D341Med (cell line): ENCODE results near the gene GRIK3.
A peak's percentile ranks its signal among the peaks of the same experiment; 100 is the strongest.

Source experiments
- DNase-seq: peaks from one replicate; pipeline ENCODE4 v3.0.0; 2012; ENCODE audit warnings: low spot score

Gene GRIK3

DNA sequence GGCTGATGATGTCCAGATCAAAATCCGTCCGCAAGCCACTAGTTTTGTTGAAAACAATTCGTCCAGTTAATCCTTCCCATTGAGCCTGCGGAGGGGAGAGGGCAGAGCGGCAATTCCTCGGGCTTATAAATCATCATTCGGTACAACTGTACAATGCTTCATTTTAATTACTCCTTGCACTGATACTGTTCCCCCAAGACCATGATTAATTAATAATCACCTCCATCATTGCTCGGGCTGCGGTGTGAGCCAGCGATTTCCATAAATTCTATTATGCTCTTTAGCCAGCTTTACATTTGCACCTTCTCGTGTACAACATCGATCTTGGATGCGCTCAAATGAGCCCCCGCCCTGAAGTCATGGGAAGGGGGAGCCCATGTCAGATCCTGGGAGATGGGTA lies 180.7 kb downstream of the GRIK3 start:
- no peak for DNase-seq

DNA sequence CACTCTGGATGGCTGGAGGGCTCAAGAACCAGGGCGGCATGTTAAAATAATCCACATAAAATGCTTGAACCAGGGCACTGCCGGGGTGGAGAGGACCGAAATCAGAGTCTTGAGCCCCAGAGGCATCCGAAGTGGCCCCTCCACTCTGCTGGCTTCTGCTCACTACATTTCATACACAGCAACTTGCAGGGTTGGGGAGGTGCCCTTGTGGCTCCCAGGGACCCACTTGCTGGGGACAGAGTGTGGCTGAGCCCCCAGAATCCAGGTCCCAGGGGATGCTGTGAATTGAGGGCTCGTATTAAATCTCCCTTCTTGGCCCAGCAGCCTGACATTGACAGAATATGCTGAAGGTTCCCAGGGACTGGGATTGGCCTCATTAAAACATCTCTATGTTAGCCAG lies 181.7 kb downstream of the GRIK3 start:
- no peak for DNase-seq

DNA sequence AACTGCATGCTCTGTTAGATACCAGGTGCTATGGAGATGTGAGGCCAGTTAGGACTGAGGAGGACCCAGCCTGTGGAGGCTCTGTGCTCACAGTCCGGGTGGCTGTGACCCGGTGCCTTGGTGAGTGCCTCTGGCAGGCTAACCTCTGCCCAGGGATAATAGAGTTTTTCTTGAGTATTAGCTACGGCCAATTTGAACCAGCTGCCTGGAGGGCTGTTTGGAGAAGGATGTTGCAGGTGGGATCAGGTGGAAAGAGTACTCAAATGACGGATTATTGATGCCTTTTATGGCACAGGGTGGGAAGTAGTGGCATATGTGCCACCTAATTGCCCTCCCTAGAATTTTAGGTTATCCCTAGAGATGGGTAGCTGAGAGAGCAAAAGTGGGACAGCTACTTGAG lies 182.7 kb downstream of the GRIK3 start:
- DNase-seq = peak; percentile 45

DNA sequence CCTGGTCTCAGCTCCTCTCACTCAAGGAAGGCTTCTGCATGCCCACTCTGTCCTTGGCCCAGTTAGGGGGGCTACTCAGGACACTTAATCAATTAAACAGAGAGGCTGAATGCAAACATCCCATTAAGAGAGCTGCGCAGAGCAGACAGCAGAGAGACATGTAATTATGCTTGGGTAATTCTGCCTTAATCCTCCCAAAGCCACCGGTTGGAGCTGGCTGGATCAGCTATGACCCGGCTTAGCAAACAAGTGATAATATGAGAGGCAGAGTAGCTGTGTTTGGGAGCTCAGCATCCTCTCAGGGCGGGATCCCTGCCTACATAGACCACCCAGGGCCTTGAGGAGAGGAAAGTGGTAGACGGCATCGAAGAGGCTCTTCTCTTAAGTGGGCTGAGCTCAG lies 183.2 kb downstream of the GRIK3 start:
- DNase-seq = peak; percentile 78

DNA sequence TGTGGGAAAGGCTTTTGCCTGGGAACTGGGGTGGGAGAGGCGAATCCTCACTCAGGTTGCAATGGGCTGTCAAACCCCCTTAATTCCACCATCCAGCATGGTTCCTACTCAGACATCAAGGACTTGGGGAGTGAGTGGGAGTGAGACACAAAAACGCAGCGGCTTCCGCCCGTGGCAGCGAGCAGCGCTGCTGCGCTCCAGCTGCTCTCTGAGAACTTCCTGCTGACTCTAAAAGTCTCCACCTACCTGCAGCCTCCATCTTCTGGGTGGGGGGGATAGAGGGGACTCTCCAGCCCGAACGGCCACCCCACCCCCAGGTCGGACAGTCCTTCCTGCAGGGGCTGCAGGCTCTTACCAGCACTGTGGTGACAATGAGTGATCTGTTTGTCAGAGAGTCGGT lies 184.4 kb downstream of the GRIK3 start:
- no peak for DNase-seq

DNA sequence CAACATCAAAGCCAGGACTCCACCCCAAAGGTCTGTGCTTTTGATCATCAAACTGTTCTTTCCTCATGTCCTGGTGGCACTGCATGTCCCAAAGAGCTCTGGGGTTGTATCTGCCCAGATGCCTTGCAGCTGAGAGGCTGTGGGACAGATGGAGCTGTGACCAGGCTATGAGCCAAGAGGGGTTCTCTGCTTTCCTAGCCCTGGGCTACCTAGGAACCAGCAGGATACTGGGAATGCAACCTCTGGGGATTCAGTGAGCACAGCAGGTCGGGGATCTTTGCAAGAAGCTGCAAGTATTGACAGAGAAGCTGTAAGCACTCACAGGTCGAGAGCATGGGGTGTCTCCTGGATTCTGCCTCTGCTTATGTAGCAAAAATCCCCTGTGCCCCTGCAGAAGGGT lies 186.6 kb downstream of the GRIK3 start:
- DNase-seq = peak; percentile 73

DNA sequence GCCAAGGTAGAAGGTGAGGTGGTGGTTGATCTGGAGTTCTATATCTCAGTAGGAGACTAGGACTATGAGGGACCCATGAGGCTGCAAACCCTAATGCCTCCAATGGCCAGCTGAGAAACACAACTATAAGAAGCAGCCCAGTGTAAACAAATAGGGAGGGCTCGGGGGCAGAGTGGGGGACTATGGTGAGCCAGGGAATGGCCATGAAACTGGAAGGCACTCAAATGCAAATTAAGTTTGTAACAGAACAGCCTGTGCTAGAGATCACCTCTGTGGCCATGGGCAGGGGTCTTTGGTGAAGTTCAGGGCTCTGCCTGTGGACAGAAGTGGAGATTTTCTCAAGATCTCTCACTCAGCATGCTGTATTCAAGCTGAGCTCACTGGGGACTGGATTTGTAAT lies 187.1 kb downstream of the GRIK3 start:
- DNase-seq = no peak

DNA sequence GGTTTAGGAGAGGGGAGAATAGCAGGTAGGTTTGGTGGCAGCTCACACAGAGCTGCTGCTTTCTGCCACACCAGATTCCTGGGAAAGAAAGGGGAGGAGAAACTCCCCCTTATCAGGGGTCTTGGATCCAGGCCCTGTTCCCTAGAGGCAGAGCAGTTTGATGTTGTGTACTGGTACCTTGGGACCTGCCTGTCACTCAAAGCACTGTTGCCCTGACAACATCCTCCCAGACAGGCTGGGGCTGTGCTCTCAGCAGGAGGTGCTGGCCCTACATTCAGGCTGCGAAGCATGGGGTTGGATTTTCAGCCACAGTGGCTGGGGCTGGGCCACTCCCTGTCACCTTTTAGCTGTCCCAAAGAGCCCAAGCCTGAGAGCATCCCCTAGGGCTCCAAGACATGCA lies 188.0 kb downstream of the GRIK3 start:
- no peak for DNase-seq

DNA sequence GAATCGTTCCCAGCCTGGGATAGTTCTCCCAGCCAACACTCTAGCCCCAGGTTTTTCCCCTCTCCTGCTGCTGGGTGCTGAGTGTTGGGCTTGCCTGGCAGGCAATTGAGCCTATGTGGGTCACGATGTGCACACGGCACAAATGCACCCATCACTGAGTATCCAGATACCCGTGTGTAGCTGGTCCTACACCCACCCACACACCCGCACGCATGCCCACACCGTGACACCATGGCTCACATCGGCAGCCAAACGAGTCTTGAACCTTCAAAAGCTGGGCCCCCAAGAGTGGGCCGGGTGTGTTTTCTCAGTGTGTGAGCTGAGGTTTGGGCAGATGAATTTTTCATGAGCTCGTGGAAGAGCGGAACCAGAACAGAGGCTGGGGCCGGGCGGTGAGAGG lies 188.5 kb downstream of the GRIK3 start:
- DNase-seq = no peak

DNA sequence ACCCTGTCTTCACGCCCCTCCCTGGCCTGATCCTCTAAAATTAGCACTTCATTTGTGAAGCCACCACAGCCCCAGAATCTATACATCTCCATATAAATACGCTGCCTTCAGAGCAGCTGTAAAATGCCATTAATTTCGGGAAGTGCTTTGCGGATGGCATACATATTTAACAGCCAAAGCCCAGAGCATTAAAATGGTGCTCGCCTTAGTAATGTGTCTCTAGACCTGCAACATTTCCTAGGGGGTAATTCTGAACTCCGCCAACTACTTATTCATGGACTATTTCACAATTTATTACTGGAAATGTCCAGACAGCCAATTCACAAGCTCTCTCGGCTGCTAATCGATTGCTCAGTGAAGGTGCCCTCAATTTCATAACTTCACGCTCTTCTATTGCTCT lies 189.4 kb downstream of the GRIK3 start:
- no peak for DNase-seq

DNA sequence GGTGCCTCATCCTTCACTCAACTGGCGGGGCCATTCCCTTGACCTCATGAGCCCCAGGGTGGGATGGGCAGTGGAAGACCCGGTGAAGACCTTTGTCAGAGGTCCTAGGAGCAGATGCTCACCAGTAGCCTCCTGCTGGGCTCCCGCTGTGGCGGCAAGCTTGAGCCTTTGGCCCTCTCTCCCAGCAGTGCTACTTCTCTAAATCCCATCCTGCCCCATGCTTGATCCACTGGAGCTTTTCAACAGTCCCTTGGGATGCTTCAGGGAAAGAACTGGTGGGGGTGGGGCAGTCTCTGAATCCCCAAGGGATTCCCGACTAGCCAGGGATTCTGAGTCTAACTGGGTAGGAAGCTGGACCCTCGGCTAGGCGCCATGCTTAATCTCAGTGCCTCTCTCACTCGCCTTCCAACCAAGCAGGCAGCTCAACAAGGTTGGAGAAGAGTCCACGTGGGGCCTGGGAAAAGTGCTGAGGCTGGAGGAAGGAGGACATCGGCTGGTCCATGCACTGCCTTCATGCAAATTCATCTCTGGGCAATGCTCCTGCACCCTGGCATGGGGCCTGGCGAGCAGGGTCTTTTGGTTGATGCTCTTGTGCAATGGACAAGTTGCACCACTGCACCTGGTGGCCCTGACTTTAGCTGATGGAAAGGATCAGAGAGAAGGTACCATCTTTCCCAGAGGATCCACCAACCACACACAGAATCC lies 190.3 kb downstream of the GRIK3 start:
- peak; percentile 59 for DNase-seq

DNA sequence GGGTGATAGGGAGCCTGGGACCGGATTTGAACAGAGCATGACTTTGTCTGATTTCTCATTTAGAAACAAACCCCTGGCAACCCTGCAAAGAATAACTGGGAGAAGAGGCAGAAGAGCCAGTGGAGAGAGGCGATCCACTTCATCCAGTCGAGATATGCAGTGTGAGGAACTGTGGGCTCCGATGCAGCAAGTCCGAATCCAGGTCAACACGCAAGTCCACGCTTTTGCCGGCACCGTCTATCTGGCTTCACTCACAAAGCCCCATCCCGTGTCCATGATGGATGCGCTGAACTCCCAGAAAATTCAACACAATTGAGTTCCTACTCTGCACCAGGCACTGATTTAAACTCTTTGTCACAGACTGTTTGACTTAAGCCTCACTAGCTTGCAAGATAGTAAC lies 191.3 kb downstream of the GRIK3 start:
- no peak for DNase-seq

DNA sequence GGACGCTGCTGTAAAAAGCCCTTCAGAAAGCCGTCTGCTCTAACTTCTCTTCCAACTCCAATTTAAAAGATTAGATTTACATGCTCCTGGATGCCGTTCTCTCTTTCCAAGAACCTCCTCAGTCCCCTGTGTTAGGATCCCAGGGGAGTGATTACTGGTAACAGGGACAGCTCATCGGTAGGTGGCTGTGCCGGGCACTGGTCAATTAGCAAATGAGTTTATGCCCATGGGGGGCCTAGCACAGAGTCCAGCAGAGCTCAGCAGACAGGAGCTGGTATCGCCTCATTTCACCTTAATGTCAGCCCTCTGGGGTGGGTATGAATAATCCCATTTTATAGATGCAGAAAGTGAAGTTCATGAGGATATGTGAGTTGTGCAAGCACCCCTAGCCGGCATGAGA lies 191.9 kb downstream of the GRIK3 start:
- DNase-seq = no peak

DNA sequence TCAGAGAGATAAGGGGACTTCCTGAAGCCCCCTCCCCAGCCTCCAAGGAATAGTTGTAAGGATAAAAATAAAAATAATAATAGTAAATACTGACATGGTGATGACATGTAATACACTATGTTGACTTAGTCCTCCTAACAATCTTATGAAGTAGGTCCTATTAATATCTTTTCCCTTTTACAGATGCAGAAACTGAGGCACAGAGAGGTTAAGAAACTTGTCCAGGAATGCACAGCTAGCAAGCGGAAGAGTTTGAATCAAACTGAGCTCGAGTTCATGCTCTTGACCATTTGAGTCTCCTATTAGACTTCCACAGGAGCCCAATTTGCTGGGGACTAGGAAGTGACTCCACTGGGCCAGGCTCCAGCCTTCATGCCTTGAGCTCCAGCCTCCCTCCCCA lies 194.8 kb downstream of the GRIK3 start:
- DNase-seq = no peak

DNA sequence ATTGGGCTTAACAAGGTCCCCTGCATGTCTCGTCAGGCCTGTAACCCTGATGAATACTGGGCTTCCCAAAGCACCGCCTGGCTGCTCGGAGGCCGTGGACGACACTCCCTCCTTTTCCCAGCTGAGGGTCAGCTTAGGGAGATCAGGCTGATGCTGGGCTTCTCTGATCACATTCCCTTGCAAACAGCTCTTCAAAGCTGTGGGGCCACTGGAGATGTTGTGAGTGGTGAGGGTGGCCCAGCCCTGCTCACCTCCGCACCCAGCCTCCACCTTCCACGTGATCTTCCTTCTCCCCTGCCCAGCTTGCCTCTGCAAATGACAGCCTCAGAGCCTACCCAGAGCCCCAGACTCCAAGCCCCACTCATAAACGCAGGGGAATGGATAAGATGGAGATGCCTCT lies 195.4 kb downstream of the GRIK3 start:
- DNase-seq = no peak

DNA sequence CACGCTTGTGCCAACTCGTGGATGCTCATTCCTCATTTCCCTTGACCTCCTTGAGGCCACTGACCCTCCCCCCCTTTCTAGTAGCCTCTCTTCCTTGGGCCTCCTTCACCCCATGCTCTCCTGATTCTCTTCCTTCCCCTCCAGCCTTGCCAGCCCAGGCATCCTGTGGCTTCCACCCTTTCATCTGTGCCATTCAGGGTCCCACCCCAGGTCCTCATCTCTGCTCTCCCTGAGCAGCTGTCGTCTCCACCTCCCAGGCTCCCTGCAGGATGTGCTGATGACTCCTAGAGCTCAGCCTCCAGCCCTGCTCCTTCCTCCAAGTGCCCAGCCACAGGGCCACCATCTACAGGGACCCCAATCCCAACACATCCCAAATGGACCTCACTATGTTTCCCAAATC lies 197.4 kb downstream of the GRIK3 start:
- DNase-seq = no peak

DNA sequence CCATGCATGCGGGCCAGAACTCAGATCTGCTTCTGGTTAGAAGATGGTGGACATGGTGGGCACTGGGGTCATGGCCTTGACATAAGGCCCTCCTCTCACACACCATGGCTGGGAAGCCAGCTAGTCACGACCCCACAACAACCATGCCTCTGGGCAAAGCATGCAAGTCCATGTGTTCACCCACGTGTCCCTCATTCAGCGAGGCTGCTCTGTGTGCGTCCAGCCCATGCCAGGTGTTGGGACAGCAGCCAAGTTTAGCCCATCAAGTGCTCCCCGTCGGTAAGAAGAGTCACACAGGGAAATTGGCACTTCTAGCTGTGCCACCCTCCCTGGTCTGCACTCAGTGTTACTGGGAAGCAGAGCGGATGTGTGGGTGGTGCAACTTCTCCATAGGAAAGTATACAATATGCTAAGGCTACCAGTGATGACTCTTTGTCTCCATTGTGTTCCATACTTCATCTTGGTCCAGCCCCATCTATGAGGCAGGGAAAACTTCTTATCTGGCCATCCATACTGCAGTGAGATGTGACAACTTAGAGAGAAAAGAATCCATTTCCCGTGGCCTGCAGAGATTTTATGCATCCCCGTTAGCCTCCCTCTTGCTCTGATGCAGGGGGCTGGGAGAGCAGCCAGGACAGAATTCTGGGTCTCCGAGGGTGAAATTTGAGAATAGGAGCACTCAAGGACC lies 198.0 kb downstream of the GRIK3 start:
- no peak for DNase-seq

DNA sequence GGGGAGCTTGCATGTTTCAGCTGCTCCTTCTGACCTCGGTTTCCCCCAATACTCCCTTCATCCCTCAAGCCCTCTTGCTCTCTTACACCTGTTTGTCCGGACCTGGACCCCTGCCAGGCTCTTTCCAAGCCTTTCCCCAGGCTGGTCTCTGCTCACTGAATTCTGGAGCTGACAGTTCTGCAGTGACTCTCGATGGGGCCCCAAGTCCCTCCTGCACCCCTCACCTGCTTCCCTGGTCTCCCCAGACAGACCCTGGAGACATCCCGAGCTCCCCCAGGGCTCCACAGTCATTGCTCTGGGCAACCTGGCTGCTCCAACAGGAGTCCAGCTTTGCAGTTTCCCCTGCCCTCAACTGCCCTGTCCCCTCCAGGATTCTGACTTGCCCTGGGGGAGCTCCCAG lies 198.6 kb downstream of the GRIK3 start:
- no peak for DNase-seq

DNA sequence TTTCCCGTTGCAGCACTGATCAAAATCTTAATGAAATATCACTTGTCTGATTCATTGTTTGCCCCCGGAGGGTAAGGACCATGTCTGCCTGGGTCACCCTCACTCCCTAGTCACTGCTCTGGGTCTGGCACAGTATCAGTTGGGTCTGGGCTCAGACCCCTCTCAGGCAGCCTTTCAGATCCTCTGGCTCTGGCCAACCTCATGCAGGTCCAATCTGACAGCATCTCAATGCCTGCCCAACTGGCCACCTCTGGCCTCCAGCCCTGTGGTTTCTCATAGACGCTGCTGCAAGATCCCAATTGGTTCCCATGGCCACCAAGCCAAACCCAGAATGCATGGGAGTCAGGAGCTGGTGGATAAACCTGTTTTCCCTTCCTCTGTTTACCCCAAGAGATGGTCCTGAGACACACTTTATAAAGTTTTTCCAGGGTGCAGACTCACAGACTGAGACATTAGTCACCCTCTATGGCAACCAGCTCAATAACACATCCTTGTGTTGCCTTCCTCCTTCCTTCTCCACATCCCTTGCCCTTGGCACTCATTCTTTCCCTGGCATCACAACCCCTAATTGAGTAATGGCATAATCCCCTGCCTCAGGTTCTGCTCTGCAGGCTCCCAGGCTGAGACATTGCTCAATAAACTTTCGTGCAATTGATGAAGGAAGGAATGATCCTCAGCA lies 199.2 kb downstream of the GRIK3 start:
- DNase-seq = no peak

DNA sequence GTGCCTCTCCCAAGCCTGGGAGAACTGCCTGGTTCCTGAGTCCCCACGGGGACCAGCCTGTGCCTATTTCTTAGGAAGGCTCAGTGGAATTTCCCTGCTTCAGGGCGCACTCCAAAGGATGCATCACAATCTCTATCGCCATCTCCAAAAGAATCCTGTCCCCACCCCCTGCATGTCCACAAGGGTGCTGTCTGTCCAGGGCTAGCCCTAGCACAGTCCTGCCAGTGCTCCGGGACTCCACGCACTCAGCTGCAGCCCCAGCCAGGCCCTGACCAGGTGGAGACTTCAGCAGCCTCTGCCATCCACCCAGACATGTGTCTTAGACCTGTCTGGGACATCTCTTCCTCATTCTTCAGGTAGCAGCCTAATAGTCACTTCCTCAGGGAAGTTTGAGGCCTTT lies 199.7 kb downstream of the GRIK3 start:
- DNase-seq = no peak

DNA sequence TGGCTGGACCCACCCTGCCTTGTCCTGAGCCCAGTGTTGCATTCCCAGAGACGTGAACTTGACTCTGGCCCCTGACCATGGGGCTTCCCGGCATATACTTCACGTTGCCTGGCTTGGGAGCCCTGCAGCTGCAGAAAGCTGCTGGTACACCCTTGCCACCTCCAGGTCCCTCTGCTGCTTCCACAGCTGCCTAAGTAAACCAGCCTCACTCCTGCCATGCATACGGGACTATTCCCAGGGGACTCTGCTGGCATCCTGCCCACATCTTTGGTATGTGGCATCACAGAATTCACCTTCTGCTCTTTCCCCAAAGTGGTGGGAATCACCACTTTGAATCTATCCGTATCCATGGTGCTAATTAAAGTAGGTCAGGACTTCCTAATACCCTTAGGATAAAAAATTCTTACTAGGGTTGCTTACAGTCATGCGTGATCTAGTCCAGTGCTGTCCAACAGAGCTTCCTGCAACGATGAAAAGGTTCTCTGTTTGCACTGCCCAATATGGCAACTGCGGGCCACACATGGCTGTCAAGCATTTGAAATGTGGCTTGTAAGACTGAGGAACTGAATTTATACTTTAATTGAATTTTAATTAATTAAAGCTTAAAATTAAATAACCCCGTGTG lies 203.0 kb downstream of the GRIK3 start:
- peak; percentile 73 for DNase-seq

DNA sequence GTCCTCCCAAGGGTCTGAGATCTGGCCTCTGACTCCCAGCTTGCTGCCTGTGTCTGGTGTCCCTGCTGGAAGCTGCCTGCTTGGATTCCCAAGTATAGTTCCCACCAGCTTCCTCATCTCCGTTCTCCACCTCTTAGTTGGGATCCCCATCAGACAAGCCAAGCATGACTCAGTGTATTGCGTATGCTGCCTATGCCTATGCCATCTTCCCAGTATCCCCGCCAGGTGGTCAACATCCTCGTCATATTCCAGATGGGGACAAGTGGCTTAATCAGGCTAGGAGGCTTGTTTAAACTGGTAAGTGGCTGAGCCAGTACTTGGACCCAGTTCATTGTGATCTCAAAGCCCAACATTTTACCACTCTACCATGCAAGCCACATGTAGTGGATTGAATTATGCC lies 204.4 kb downstream of the GRIK3 start:
- no peak for DNase-seq

DNA sequence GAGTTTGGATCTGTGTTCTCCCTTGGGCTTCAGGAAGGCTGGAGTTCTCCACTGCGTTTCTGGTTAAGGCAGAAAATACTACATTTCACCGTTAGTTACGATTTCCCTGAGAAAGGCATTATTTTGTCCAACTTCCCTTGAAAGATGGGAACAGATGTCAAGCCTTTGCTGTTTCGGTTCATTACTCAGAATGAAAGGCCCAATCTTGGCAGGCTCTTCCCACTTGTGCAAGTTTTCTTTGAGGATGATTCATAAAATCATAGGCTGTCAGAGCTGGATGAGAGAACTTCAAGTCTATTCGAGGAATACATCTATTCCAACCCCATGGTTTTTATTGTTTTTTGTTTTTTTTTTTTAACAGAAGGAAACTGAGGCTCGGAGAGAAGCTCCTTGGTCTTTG lies 205.2 kb downstream of the GRIK3 start:
- no peak for DNase-seq
